Colonic mucosa (tissue), 4 donors: ENCODE data around the gene YIF1A. TPM values are rescaled to one million over a fixed set of nuclear protein-coding genes. Genes with fewer than 3 reads are reported as not detected.

Source experiments
- DNase-seq: peaks from one replicate; pipeline ENCODE4 v3.0.0-alpha.2; 2020
- H3K27ac ChIP-seq: fragments of 200-600 bp; one replicate; pipeline ENCODE4 v1.8.0; 2021
- H3K27me3 ChIP-seq: fragments of 200-600 bp; one replicate; pipeline ENCODE4 v1.8.0; 2021
- H3K36me3 ChIP-seq: fragments of 200-600 bp; one replicate; pipeline ENCODE4 v1.8.0; 2021
- H3K4me1 ChIP-seq: fragments of 200-600 bp; one replicate; pipeline ENCODE4 v1.8.0; 2021; ENCODE audit warnings: mild to moderate bottlenecking
- H3K4me3 ChIP-seq: fragments of 200-600 bp; one replicate; pipeline ENCODE4 v1.8.0; 2021
- H3K9ac ChIP-seq, 2 donors: one replicate each; pipeline ENCODE4 v1.7.0; 2013; ENCODE audit warnings: control low read depth in 2 of 2, low read depth in 2 of 2, low read length in 2 of 2
- H3K9me3 ChIP-seq: fragments of 200-600 bp; one replicate; pipeline ENCODE4 v1.8.0; 2021
- intact Hi-C: fragments of 100-400 bp; cut with DNase I; formaldehyde crosslinking; loops from one replicate; pipeline ENCODE4 v1.14.1; 2022
- total RNA-seq, 2 donors: library from RNA; stranded (reverse); fragmentation: NEBNext Ultra II Directional in 1 of 2; extraction: Animal tissue kit (Norgen Biotek cat#: 25700) in 1 of 2; gene quantifications; one replicate each; pipeline ENCODE4 v1.2.1, GENCODE V29; 2021
- TF ChIP-seq, protein P1 (sequence below): fragments of 200-600 bp; IDR thresholded peaks from one replicate; pipeline ENCODE4 v1.8.0; 2022; ENCODE audit warnings: antibody characterized with exemption, mild to moderate bottlenecking
- donor health status: healthy.
- donor health status: DM: no; HTN: no; CAD: no.
- donor health status: DM: no; HTN: no; CAD: no.

The YIF1A gene
- total RNA-seq, 2 donors from 2014 or later, result 87.4 to 159 TPM

GRCh38 chr11:66287211-66287888 is 1.6 kb downstream of the YIF1A start:
- H3K9me3 ChIP-seq, result no peaks in the 10 kb centered on the region
- peaks cover 11% of the 10 kb centered on the region for H3K4me1 ChIP-seq
- intact Hi-C loops, result no loop called here
- H3K4me3 ChIP-seq, result no peak overlapping the region
- peaks cover 12% of the 10 kb centered on the region for H3K27me3 ChIP-seq
- H3K36me3 ChIP-seq, result no peaks in the 10 kb centered on the region
- DNase-seq, result no peak
- peak overlapping the region in 1 of 2 donors; percentile 95 for H3K9ac ChIP-seq
- H3K27ac ChIP-seq, result no peak overlapping the region
- TF ChIP-seq, protein P1, sequence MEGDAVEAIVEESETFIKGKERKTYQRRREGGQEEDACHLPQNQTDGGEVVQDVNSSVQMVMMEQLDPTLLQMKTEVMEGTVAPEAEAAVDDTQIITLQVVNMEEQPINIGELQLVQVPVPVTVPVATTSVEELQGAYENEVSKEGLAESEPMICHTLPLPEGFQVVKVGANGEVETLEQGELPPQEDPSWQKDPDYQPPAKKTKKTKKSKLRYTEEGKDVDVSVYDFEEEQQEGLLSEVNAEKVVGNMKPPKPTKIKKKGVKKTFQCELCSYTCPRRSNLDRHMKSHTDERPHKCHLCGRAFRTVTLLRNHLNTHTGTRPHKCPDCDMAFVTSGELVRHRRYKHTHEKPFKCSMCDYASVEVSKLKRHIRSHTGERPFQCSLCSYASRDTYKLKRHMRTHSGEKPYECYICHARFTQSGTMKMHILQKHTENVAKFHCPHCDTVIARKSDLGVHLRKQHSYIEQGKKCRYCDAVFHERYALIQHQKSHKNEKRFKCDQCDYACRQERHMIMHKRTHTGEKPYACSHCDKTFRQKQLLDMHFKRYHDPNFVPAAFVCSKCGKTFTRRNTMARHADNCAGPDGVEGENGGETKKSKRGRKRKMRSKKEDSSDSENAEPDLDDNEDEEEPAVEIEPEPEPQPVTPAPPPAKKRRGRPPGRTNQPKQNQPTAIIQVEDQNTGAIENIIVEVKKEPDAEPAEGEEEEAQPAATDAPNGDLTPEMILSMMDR, result no peak

DNA sequence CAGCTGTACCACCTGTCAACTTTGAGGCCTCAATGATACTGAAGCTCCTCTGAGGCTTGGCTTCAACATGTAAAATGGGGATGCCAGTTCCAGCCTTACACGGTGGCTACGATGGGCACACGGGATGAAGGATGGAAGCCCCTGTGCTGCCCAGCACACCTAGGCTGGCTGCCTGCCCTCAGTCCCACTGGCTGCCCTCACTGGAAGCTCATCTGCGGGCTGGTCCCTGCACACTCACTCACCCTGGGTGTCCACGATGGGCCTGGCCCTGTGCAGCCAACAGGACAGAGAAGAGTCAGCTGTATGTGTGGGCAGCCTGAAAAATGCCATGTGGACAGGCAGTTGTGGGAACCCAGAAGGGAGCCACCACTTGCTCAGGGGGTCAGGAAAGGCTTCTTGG is 2.2 kb downstream of the YIF1A start:
- Histone ChIP-seq H3K27ac (no peak overlapping the region), H3K4me1 (peaks cover 6% of the 10 kb centered on the region), H3K27me3 (peaks cover 6% of the 10 kb centered on the region), H3K9ac (no peak overlapping the region), H3K36me3 (no peaks in the 10 kb centered on the region), H3K4me3 (no peak overlapping the region), H3K9me3 (no peaks in the 10 kb centered on the region)
- no peak for DNase-seq
- TF ChIP-seq, protein P1, result no peak
- intact Hi-C loops, result no loop called here

- TF ChIP-seq, protein P1, result no peak
- Histone ChIP-seq H3K4me3 (no peak overlapping the region), H3K4me1 (peaks cover 6% of the 10 kb centered on the region), H3K9ac (no peak overlapping the region), H3K9me3 (no peaks in the 10 kb centered on the region), H3K27ac (no peak overlapping the region), H3K36me3 (no peaks in the 10 kb centered on the region), H3K27me3 (no peaks in the 10 kb centered on the region)
- no peak for DNase-seq
- intact Hi-C loops, result no loop called here
Measured at GRCh38 chr11:66285250-66285947, 3.5 kb downstream of the YIF1A start.

- no peak overlapping the region for H3K27ac ChIP-seq
- TF ChIP-seq, protein P1, result no peak
- no peak overlapping the region for H3K9ac ChIP-seq
- peaks cover 6% of the 10 kb centered on the region for H3K4me1 ChIP-seq
- no peaks in the 10 kb centered on the region for H3K9me3 ChIP-seq
- no peak overlapping the region for H3K4me3 ChIP-seq
- no peaks in the 10 kb centered on the region for H3K36me3 ChIP-seq
- intact Hi-C loops, result no loop called here
- H3K27me3 ChIP-seq, result no peaks in the 10 kb centered on the region
- no peak for DNase-seq
Measured at GRCh38 chr11:66284526-66285078, 4.3 kb downstream of the YIF1A start.

- Histone ChIP-seq H3K4me3 (no peak overlapping the region), H3K27me3 (no peaks in the 10 kb centered on the region), H3K36me3 (no peaks in the 10 kb centered on the region), H3K4me1 (peaks cover 6% of the 10 kb centered on the region), H3K27ac (no peak overlapping the region), H3K9me3 (no peaks in the 10 kb centered on the region), H3K9ac (no peak overlapping the region)
- intact Hi-C loops, result loop anchor here (2.0 kb wide), 1 partner anchor 61 kb away; no protein-coding TSS in a partner anchor
- TF ChIP-seq, protein P1, result no peak
- DNase-seq, result no peak
Measured at GRCh38 chr11:66283461-66284105, 5.4 kb downstream of the YIF1A start.
